IMR-90 (cell line): ENCODE data around the gene CRYBA2.

Experiments
- CTCF ChIP-seq: conservative IDR thresholded peaks from 2 replicates; pipeline ENCODE4 v1.5.1; 2012; ENCODE audit warnings: mild to moderate bottlenecking, low read depth, low read length, improper control_type of control experiment
- ELK1 ChIP-seq: fragments of 150-350 bp; IDR thresholded peaks from 2 replicates; pipeline ENCODE4 v1.6.1; 2016; ENCODE audit warnings: low read depth, mild to moderate bottlenecking, low read length, moderate library complexity, borderline replicate concordance
- FOS ChIP-seq: fragments of 150-350 bp; IDR thresholded peaks from 2 replicates; pipeline ENCODE4 v1.6.1; 2016; ENCODE audit warnings: low read depth, low read length
- MAFK ChIP-seq: IDR thresholded peaks from 2 replicates; pipeline ENCODE4 v1.6.1; 2012; ENCODE audit warnings: low read depth, low read length, improper control_type of control experiment
- MAZ ChIP-seq: IDR thresholded peaks from 2 replicates; pipeline ENCODE4 v1.6.1; 2012; ENCODE audit warnings: low read depth, mild to moderate bottlenecking, low read length, improper control_type of control experiment, moderate library complexity, borderline replicate concordance
- POLR2A ChIP-seq: IDR thresholded peaks from 2 replicates; pipeline ENCODE4 v1.6.1; 2012; ENCODE audit warnings: mild to moderate bottlenecking, low read depth, low read length
- RAD21 ChIP-seq: IDR thresholded peaks from 2 replicates; pipeline ENCODE4 v1.6.1; 2012; ENCODE audit warnings: low read length, improper control_type of control experiment
- SMC3 ChIP-seq: fragments of 150-350 bp; IDR thresholded peaks from 2 replicates; pipeline ENCODE4 v1.6.1; 2016; ENCODE audit warnings: low read depth, mild to moderate bottlenecking, antibody characterized with exemption, low read length, moderate library complexity
- TF ChIP-seq, protein P1 (sequence below): fragments of 150-350 bp; IDR thresholded peaks from 2 replicates; pipeline ENCODE4 v1.6.1; 2017; ENCODE audit warnings: mild to moderate bottlenecking, antibody characterized with exemption, low read length, low read depth

GRCh38 chr2:218981881-218982585 is 11.2 kb downstream of the CRYBA2 start:
- no peak for TF ChIP-seq MAFK
- no peak for TF ChIP-seq CTCF
- TF ChIP-seq FOS = no peak
- no peak for TF ChIP-seq POLR2A
- TF ChIP-seq RAD21 = no peak
- TF ChIP-seq, protein P1, sequence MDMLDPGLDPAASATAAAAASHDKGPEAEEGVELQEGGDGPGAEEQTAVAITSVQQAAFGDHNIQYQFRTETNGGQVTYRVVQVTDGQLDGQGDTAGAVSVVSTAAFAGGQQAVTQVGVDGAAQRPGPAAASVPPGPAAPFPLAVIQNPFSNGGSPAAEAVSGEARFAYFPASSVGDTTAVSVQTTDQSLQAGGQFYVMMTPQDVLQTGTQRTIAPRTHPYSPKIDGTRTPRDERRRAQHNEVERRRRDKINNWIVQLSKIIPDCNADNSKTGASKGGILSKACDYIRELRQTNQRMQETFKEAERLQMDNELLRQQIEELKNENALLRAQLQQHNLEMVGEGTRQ = no peak
- TF ChIP-seq MAZ = no peak
- TF ChIP-seq ELK1 = no peak
- no peak for TF ChIP-seq SMC3
